SJCRH30 (cell line): Measurements from ENCODE around the gene MTRF1L. TPM values are rescaled to one million over a fixed set of nuclear protein-coding genes. Genes with fewer than 3 reads are reported as not detected.
"Not testable (repeated sequence)": the region's sequence is repeated elsewhere in the genome, so short reads cannot be mapped to it uniquely, and the experiment has no call there.

Source experiments
- DNase-seq, 2 experiments: peaks; one replicate each; pipeline ENCODE4 v3.0.0-alpha.2; 2015 to 2020
- H3K27ac ChIP-seq: fragments of 250-450 bp; sonication (Bioruptor Pico); 2 replicates; pipeline ENCODE4 v1.5.1; 2020; ENCODE audit warnings: mild to moderate bottlenecking, moderate library complexity
- H3K27me3 ChIP-seq: fragments of 250-450 bp; sonication (Bioruptor Pico); 2 replicates; pipeline ENCODE4 v1.5.1; 2020; ENCODE audit warnings: mild to moderate bottlenecking, moderate library complexity
- H3K36me3 ChIP-seq: fragments of 250-450 bp; sonication (Bioruptor Pico); 2 replicates; pipeline ENCODE4 v1.5.1; 2020; ENCODE audit warnings: mild to moderate bottlenecking, moderate library complexity
- H3K4me1 ChIP-seq: fragments of 250-450 bp; sonication (Bioruptor Pico); 2 replicates; pipeline ENCODE4 v1.5.1; 2020; ENCODE audit warnings: mild to moderate bottlenecking, moderate library complexity
- H3K4me3 ChIP-seq: fragments of 250-450 bp; sonication (Bioruptor Pico); 2 replicates; pipeline ENCODE4 v1.5.1; 2020; ENCODE audit warnings: mild to moderate bottlenecking, moderate library complexity
- H3K9me3 ChIP-seq: fragments of 250-450 bp; sonication (Bioruptor Pico); replicated peaks from 2 replicates; pipeline ENCODE4 v1.5.1; 2020; ENCODE audit warnings: mild to moderate bottlenecking, moderate library complexity
- total RNA-seq: library from RNA; depleted of rRNA; stranded (reverse); fragments of >200 nt; shearing (Covaris generic); gene quantifications from 2 replicates; pipeline ENCODE4 v1.2.3, GENCODE V29; 2014

The MTRF1L gene
- total RNA-seq, 1 experiment from 2014 or later = 26.0 TPM

DNA sequence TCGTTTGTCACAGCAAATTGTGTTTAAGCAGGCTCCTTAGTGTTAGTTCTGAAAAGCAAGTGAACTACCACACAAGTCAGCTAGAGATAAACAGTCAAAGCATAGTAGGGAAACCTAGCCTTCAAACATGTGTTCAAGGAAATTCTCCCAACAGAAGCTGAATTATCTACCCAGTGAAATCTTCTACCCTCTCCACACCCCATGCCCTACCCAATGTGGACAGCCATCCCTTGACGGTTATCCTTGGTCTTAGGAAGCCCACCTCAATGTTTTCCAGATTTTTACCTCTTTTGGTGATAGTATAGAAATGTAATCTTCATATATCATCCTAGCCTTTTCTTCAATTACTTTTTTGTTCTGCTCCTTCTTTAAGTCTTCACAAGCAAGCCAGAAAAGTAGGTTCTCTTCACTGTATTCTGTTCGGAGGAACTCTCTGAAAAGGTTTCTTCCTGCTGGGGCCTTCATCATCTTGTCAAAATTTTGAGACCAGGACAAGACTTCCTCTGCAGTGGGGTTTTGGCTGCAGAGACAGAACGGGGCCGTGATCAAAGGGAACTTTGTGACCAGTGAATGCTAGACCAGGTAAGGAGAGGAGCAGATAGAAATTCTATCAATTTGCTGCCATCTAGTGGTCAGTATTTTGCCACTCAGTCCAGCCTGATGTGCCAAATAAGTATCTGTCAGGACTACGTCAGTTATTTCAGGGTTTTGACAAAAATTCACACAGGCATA, 21.6 kb upstream of the MTRF1L start:
- H3K4me1 ChIP-seq = no peaks in the 10 kb centered on the region
- no peaks in the 10 kb centered on the region for H3K9me3 ChIP-seq
- no peak overlapping the region for H3K4me3 ChIP-seq
- no peaks in the 10 kb centered on the region for H3K27me3 ChIP-seq
- DNase-seq = peak; percentile 18 to 71
- no peak overlapping the region for H3K27ac ChIP-seq
- peaks cover 27% of the 10 kb centered on the region for H3K36me3 ChIP-seq

DNA sequence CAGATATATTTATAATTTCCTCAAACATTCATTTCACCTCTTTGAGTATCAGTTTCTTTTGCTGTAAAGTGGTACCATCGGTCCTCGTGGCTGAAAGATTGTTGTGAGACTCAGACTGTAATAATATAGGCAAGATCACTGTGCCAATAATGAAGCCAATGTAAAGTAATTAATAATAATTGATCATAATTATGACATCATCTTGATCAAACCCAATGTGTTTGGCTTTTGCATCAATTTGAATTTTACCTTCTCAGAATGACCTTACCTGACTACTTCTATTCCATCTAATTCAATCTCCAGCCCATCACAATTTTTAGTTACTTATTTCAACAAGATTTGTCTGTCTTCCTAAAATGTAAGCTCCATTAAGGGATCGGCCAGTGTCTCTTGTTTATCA, 15.8 kb upstream of the MTRF1L start:
- H3K4me3 ChIP-seq = no peak overlapping the region
- no peaks in the 10 kb centered on the region for H3K9me3 ChIP-seq
- H3K27ac ChIP-seq = no peak overlapping the region
- no peaks in the 10 kb centered on the region for H3K4me1 ChIP-seq
- DNase-seq = no peak
- H3K36me3 ChIP-seq = peaks cover 28% of the 10 kb centered on the region
- H3K27me3 ChIP-seq = no peaks in the 10 kb centered on the region

DNA sequence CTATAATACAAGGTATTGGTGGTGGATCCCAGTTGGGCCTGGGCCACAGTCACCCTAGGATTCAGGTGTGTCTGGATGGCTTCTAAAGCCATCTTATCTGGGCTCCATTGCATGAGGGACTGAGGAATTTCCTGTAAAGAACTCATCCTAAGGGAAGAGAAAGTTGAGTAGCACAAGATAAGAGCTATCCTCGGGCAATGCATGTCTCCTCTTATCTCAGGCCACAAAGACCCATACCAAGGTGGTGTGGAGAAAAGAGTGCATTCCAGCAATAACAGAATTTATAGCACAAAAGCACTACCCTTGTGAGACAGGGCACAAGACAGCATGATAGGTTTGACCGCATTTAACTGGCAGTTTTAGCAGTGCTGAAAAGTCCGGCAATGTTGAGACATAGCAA, 14.3 kb upstream of the MTRF1L start:
- no peaks in the 10 kb centered on the region for H3K9me3 ChIP-seq
- no peak overlapping the region for H3K27ac ChIP-seq
- no peaks in the 10 kb centered on the region for H3K27me3 ChIP-seq
- peaks cover 21% of the 10 kb centered on the region for H3K36me3 ChIP-seq
- H3K4me1 ChIP-seq = no peaks in the 10 kb centered on the region
- DNase-seq = no peak
- H3K4me3 ChIP-seq = no peak overlapping the region

DNA sequence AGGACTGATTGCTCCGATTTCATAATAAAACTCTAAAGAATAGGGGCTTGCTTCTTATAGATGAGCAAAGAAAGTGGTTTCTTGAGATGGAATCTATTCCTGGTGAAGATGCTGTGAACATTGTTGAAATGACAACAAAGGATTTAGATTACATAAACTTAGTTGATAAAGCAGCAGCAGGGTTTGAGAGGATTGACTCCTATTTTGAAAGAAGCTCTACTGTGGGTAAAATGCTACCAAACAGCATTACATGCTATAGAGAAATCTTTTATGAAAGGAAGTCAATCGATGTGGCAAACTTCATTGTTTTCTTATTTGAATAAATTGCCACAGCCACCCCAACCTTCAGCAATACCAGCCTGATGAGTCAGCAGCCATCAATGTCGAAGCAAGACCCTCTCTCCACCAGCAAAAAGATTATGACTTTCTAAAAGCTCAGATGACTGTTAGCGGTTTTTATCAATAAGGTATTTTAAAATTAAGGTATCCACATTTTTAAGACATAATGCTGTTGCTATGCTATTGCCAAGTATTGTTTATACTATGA, 12.7 kb upstream of the MTRF1L start:
- Histone ChIP-seq H3K9me3 (no peaks in the 10 kb centered on the region), H3K4me1 (peaks cover 1% of the 10 kb centered on the region; the same call in 1 of the 2 replicates), H3K36me3 (peaks cover 12% of the 10 kb centered on the region), H3K27ac (no peak overlapping the region), H3K27me3 (no peaks in the 10 kb centered on the region), H3K4me3 (no peak overlapping the region)
- DNase-seq = no peak

DNA sequence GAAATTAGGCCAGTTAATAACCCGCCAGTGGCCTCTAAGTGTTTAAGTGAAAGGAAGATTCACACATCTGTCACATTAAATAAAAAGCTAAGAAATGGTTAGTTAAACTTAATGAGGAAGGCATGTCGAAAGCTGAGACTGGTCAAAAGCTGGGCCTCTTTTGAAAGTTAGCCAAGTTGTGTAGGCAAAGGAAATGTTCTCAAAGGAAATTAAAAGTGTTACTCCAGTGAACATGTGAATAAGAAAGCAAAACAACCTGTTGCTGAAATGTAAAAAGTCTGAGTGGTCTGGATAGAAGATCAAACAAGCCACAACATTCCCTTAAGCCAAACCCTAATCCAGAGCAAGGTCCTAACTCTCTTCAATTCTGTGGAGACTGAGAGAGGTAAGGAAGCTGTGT, 10.9 kb upstream of the MTRF1L start:
- H3K27me3 ChIP-seq = no peaks in the 10 kb centered on the region
- no peak overlapping the region for H3K4me3 ChIP-seq
- peaks cover 2% of the 10 kb centered on the region; the same call in 1 of the 2 replicates for H3K4me1 ChIP-seq
- no peak for DNase-seq
- H3K9me3 ChIP-seq = no peaks in the 10 kb centered on the region
- H3K36me3 ChIP-seq = peaks cover 9% of the 10 kb centered on the region
- no peak overlapping the region for H3K27ac ChIP-seq

DNA sequence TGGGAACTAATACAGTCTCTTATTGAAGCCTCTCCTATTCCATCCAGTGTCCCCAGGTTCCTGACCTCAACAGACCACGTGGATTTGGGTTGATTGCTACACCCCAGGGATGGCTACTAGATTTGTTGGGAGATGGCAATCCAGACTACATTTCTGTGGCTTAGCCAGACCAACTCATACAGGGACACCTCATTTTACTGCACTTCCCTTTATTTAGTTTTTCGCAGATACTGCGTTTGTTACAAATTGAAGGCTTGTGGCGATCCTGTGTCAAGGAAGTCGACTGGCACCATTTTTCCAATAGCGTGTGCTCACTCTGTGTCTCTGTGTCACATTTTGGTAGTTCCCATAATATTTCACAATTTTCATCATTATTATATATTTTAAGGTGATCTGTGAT, 10.3 kb upstream of the MTRF1L start:
- DNase-seq = no peak
- peaks cover 9% of the 10 kb centered on the region for H3K36me3 ChIP-seq
- H3K4me1 ChIP-seq = peaks cover 2% of the 10 kb centered on the region; the same call in 1 of the 2 replicates
- H3K4me3 ChIP-seq = no peak overlapping the region
- no peaks in the 10 kb centered on the region for H3K9me3 ChIP-seq
- no peak overlapping the region for H3K27ac ChIP-seq
- H3K27me3 ChIP-seq = no peaks in the 10 kb centered on the region

DNA sequence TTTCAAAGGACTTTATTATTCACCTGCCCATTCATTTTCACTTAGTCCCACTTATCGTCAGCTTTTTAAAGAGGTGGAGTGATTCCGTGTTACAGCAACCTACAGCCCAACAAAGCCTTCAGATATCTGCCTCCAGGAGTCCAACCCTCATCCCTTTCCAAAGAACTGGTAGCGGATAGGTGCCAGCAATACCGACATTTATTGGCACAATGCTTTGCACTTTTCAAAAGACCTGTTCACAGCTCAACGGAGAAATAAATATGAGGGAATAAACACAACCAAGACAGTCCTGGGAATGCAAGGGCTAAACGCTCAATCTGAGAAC, 819 bp upstream of the MTRF1L start:
- no peaks in the 10 kb centered on the region for H3K9me3 ChIP-seq
- H3K4me3 ChIP-seq = peak overlapping the region; percentile 89
- peak overlapping the region; percentile 85 for H3K27ac ChIP-seq
- H3K36me3 ChIP-seq = peaks cover 12% of the 10 kb centered on the region
- H3K27me3 ChIP-seq = no peaks in the 10 kb centered on the region
- no peaks in the 10 kb centered on the region; the same call in 1 of the 2 replicates for H3K4me1 ChIP-seq
- peak; percentile 6 to 51 for DNase-seq

DNA sequence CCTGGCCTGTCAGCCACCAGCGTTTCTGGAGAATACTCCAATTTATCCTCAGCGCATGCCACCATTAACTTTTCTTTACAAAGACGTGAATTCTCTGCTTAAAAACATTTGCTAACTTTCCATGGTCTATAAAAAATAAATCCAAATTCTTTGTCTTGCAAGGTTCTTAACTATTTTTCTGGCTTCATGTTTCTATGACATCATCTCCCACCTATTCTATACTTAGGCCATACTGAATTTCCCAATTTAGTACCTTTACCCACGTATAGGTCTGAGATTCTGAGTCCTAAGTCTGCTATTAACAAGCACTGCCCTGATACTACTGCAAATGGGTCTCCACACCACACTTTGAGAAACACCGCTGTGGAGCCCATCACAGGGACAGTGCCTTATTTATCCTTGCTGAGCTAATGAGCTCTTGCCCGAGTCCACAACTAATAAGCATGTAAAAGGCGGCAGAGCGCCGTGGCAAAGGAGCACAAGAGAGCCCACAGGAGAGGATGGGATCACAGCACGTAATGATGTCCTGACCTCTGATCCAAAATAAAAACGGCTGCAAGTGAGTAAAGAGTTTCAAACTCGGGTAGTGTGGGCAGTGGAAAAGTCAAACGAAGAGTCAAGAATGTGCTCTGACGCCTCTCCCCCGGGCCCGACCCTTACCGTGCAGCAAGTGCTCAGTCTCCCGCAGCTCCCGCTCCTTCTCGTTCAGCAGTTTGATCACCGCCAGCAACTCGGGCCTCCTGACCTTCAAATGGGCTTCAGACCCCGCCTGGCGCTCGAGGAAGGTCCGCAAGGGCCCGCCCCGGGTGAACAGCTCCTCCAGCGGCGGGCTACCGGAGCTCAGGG, 519 bp downstream of the MTRF1L start:
- no peaks in the 10 kb centered on the region for H3K27me3 ChIP-seq
- H3K4me3 ChIP-seq = peak overlapping the region; percentile 89
- H3K36me3 ChIP-seq = peaks cover 25% of the 10 kb centered on the region
- peak; percentile 8 to 43 for DNase-seq
- H3K9me3 ChIP-seq = no peaks in the 10 kb centered on the region
- H3K27ac ChIP-seq = peak overlapping the region; percentile 85
- H3K4me1 ChIP-seq = no peaks in the 10 kb centered on the region; the same call in 1 of the 2 replicates

DNA sequence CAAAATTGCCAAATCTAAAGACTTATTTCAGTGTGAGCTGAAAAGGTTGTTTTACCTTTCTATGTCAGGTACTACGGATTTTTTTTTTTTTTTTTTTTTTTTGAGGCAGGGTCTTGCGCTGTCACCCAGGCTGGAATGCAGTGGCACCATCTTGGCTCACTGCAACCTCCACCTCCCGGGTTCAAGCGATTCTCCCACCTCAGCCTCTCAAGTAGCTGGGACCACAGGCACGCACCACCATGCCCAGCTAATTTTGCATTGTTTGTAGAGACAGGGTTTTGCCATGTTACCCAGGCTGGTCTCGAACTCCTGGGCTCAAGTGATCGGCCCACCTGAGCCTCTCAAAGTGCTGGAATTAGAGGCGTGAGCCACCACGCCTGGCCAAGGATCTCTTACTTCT, 1.7 kb downstream of the MTRF1L start:
- H3K4me1 ChIP-seq, H3K9me3 ChIP-seq, H3K27ac ChIP-seq, DNase-seq, H3K27me3 ChIP-seq, H3K4me3 ChIP-seq: not testable (repeated sequence)
- H3K36me3 ChIP-seq = peaks cover 36% of the 10 kb centered on the region

DNA sequence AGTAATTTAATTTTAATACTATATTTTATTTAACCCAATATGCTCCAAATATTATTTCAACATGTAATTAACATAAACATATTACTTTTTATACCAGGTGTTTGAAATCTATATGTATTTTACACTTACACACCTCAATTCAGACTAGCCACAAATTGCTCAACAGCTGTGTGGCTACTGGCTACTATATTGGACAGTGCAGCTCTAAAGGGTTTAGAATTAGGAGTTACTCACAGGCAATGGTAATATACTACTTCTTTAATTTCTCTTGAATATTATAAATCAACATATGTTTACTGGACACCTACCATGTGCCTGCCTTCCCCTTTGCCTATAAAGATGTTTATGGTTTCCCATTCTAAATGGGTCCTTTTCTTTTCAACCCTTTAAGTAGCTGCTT, 2.3 kb downstream of the MTRF1L start:
- Histone ChIP-seq H3K27me3 (no peaks in the 10 kb centered on the region), H3K36me3 (peaks cover 41% of the 10 kb centered on the region), H3K4me3 (no peak overlapping the region), H3K9me3 (no peaks in the 10 kb centered on the region), H3K4me1 (no peaks in the 10 kb centered on the region; the same call in 1 of the 2 replicates), H3K27ac (no peak overlapping the region)
- DNase-seq = no peak

DNA sequence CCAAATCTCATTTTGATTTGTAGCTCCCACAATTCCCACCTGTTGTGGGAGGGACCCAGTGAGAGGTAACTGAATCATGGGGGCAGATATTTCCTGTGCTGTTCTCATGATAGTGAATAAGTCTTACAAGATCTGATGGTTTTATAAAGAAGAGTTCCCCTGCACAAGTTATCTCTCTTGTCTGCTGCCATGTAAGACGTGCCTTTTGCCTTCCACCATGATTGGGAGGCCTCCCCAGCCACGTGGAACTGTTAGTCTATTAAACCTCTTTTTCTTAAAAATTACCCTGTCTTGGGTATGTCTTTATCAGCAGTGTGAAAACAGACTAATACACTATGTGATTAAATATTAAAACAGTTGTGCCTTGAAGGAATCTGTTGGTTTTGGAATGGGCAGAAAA, 3.0 kb downstream of the MTRF1L start:
- DNase-seq, H3K27ac ChIP-seq, H3K4me1 ChIP-seq, H3K4me3 ChIP-seq, H3K9me3 ChIP-seq, H3K27me3 ChIP-seq: not testable (repeated sequence)
- H3K36me3 ChIP-seq = peaks cover 47% of the 10 kb centered on the region

DNA sequence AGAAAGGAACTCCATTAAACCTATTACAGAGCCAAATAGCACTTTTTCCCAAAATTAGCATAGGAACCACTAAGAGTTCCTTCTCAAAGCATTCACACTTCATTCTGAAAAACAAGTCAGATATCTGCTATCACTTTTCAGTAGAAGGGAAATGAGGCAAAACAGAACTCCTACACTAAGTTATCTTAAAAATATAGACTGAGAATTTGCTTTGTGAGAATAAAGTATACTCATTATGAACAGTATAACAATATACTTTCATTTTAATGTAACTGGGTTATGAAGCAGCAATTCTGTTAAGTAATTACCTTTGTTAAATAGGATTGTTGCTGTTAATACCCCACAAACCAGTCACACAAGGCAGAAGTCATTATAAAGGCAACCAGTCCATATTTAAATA, 8.7 kb downstream of the MTRF1L start:
- Histone ChIP-seq H3K9me3 (no peaks in the 10 kb centered on the region), H3K27me3 (no peaks in the 10 kb centered on the region), H3K4me1 (no peaks in the 10 kb centered on the region), H3K27ac (no peak overlapping the region), H3K4me3 (no peak overlapping the region), H3K36me3 (peaks cover 85% of the 10 kb centered on the region)
- no peak for DNase-seq

DNA sequence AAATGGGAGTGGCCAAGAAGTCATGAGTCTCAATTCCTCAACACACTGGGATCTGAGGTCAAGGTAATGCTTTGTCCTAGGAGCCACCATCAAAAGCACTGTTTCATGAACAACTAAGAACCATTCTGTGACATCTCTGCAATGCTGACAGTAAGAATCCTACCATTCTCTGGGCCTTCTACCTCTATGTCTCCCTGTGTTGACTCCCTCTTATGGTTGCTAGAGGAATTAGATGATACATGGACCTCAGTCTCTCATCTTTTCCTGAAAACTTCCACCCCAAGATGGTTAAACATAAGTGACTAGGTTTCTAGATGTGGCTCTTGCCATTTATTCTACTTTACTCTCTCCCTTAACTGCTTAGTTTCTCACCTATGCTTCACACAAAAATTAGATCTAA, 9.1 kb downstream of the MTRF1L start:
- H3K36me3 ChIP-seq = peaks cover 83% of the 10 kb centered on the region
- H3K27me3 ChIP-seq = no peaks in the 10 kb centered on the region
- no peaks in the 10 kb centered on the region for H3K4me1 ChIP-seq
- no peaks in the 10 kb centered on the region for H3K9me3 ChIP-seq
- H3K4me3 ChIP-seq = no peak overlapping the region
- H3K27ac ChIP-seq = no peak overlapping the region
- no peak for DNase-seq

DNA sequence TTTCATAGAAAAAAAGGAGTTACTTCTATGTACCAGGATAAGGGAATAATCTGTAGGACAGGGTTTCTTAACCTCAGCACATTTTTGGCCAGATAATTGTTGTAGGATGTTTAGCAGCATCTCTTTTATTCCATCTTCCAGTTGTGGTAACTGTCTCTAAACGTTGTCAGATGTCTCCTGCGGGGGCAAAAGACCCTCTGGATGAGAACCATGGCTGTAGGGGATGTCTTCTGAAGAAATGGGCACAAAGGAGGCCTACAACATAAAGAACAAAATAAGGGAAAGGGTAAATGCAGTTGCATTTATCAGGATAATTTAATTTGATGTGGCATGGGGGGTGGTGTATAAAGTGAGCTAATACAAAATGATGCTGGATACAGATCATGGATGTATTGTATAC, 15.5 kb downstream of the MTRF1L start:
- Histone ChIP-seq H3K27ac (no peak overlapping the region), H3K27me3 (no peaks in the 10 kb centered on the region)

DNA sequence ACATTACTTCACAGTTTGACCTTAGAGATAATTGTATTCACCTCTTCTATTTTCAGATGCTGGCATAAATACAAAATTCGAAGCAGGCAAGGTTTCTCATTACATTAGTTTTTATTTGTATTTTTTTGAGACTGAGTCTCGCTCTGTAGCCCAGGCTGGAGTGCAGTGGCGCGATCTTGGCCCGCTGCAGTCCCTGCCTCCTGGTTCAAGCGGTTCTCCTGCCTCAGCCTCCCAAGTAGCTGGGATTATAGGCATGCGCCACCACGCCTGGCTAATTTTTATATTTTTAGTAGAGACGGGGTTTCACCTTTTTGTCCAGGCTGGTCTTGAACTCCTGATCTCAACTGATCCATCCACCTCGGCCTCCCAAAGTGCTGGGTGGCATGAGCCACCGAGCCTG, 17.2 kb downstream of the MTRF1L start:
- H3K27ac ChIP-seq, H3K4me1 ChIP-seq, H3K9me3 ChIP-seq, H3K27me3 ChIP-seq, DNase-seq: not testable (repeated sequence)
- Histone ChIP-seq H3K4me3 (peak overlapping the region; percentile 92), H3K36me3 (peaks cover 40% of the 10 kb centered on the region)

More for the DNA sequence above, 15.5 kb downstream of the MTRF1L start:
- peaks cover 40% of the 10 kb centered on the region for H3K36me3 ChIP-seq
- H3K4me3 ChIP-seq = no peak overlapping the region
- H3K4me1 ChIP-seq = no peaks in the 10 kb centered on the region; the same call in none of the 2 replicates
- no peak for DNase-seq
- H3K9me3 ChIP-seq = no peaks in the 10 kb centered on the region
